ENCODE results near the gene CNOT2.

DNA sequence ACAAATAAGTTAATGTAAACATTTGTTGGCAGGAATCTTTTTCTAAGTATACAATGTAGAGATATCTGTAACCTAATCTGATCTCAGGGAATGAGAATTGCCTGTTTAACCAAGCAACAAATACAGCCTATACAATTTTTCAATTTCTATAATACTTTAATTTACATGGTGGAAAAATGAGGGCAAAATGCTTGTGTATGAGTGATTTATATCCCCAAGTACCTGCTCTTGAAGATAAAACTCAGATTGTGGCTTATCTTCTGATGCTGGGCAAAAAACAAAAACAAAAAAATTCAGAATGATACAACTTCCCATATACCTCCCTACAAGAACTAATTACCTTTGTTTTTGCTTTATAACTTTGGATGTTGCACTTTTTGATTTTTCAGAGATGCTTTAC is 2.2 kb downstream of the CNOT2 start:
- TF ChIP-seq, protein P1, sequence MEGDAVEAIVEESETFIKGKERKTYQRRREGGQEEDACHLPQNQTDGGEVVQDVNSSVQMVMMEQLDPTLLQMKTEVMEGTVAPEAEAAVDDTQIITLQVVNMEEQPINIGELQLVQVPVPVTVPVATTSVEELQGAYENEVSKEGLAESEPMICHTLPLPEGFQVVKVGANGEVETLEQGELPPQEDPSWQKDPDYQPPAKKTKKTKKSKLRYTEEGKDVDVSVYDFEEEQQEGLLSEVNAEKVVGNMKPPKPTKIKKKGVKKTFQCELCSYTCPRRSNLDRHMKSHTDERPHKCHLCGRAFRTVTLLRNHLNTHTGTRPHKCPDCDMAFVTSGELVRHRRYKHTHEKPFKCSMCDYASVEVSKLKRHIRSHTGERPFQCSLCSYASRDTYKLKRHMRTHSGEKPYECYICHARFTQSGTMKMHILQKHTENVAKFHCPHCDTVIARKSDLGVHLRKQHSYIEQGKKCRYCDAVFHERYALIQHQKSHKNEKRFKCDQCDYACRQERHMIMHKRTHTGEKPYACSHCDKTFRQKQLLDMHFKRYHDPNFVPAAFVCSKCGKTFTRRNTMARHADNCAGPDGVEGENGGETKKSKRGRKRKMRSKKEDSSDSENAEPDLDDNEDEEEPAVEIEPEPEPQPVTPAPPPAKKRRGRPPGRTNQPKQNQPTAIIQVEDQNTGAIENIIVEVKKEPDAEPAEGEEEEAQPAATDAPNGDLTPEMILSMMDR (conservative IDR thresholded peaks at IDR 0.05; ENCODE audit: low read length) = no peak
- no peak for TF ChIP-seq EZH2phosphoT487 (IDR thresholded peaks at IDR 0.05; ENCODE audit: borderline replicate concordance, low read depth, low read length)

Measured in OCI-LY7 (cell line).